NCI-H82 treated with DMSO at 0.1 percent for 48 hours (cell line): Measurements from ENCODE around the gene GPRC5A.

Experiments
- DNase-seq: peaks from one replicate; lab custom pipeline; 2025; ENCODE audit not compliant: unreplicated experiment; lab: John Stamatoyannopoulos, UW

Gene GPRC5A

GRCh38 chr12:12909228-12909994 is 18.0 kb downstream of the GPRC5A start:
- no peak for DNase-seq

- DNase-seq, result no peak
Measured at GRCh38 chr12:12909995-12910420, 18.6 kb downstream of the GPRC5A start.

GRCh38 chr12:12912711-12913110 is 21.3 kb downstream of the GPRC5A start:
- no peak for DNase-seq

GRCh38 chr12:12915656-12916055 is 24.3 kb downstream of the GPRC5A start:
- DNase-seq, result no peak

- peak; percentile 68 for DNase-seq
Measured at GRCh38 chr12:12916135-12916944, 25.0 kb downstream of the GPRC5A start.

GRCh38 chr12:12917517-12917916 is 26.2 kb downstream of the GPRC5A start:
- DNase-seq, result no peak

DNA sequence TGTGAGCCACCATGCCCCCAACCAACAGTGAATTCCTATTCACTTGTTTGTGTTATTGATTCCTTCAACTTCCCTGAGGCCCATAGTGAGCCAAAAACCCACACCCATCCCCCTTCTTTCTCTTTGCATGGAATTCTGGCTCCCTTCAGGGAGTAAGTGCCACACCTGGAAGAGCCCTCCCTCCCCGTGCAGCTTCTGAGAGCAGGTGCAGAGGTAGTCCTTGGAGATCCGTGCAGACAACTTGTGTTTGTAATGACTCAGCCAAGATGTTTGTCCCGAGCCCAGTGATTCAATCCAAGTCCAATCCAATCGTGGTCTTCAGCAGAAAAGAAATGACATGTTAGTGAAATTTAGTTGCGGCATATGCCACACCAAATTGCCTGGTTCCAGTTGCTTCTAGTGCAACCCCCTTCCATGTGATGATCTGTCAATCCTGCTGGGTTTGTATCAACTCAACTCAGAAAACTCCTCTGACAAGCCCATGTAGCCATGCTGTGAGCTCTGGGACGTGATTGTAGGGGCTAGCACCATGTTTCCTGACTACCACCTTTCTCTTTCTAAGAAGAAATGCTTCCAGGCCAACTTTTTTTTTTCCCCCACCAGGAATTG is 27.5 kb downstream of the GPRC5A start:
- no peak for DNase-seq

DNA sequence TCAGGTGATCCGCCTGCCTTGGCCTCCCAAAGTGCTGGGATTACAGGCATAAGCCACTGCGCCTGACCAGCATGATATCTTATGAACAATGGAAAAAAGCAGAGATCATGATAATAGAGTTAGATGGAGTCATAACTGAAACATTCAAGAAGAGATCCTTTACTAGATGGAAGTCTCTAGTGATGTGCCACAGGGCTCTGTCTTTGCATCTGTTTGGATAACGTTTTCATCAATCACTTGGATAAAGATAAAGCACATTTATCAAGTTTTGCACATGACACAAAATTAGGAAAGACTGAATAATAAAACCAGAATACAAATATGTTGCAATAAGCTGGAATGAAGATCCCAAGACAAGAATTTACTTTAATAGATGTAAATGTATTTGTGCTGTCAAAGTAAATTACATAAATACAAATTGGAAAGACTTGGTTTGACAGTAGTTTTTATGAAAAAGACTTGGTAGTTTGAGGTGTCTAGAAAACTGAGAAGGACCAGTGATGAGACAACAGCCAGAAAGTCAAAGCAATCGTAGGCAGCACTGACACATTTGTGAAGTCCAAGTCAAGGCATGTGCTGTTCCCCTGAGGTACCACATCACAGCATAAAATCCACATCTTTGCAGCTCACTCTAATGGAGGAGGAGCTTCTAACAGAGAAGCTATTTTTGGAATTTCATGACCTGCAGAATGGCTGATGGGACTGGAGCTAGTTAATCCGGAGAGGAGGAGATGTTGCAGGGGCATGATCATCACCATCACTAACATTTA is 28.5 kb downstream of the GPRC5A start:
- no peak for DNase-seq

DNA sequence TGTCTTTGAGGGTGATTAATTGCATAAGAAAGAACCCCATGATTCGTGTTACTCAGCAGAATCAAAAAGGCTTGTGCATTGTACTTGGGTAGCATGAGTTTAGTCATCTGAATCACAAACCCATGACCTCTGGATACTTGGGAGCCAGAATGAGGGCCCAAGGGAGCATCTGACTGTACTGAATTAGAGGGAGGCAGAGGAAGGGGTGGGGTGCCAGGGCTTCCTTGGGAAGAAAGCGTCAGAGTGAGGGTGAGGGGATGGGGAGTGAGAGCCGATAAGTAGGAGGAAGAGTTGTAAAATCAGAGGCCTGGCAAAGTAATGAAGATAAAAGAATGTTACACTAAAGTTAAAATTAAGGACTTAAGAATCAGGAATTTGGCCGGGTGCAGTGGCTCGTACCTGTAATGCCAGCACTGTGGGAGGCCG is 30.8 kb downstream of the GPRC5A start:
- DNase-seq, result no peak

DNA sequence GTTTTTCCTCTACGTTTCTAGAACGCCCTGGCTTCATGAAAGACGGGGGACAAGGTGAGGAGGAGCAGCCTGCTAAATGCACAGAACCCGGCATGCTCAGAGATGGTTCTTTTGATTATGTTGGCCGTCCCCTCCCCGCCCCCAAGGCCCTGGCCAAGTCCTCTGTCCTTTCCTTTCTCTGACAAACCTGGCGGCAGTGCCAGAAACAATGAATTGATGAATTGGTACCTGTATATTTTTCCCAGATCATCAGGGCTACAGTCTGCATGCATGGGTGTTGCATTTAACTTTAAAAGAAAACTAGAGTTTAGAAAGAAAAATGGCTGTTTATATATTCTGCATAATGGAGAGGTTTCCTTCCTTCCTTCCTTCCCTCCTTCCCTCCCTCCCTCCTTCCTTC is 31.6 kb downstream of the GPRC5A start:
- no peak for DNase-seq

- no peak for DNase-seq
Measured at GRCh38 chr12:12924169-12924568, 32.8 kb downstream of the GPRC5A start.

DNA sequence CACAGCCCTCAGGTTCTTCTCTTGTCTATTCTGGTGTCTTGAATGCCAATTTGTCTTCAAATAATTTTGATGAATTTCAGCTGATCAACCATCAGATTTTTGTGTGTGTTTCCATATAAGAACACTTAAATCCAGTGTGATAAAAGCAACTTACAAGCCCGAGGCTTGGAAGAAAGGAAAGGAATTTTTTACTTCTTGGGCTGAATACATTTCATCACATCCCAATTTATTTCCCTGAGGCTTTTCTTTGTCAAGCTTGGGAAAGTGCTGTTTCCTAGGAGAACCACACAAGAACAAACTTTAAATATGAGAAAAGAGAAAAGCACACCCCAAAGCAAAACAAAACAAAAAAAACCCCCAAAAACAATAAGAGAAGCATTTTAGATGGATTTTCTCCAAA is 34.0 kb downstream of the GPRC5A start:
- no peak for DNase-seq

DNA sequence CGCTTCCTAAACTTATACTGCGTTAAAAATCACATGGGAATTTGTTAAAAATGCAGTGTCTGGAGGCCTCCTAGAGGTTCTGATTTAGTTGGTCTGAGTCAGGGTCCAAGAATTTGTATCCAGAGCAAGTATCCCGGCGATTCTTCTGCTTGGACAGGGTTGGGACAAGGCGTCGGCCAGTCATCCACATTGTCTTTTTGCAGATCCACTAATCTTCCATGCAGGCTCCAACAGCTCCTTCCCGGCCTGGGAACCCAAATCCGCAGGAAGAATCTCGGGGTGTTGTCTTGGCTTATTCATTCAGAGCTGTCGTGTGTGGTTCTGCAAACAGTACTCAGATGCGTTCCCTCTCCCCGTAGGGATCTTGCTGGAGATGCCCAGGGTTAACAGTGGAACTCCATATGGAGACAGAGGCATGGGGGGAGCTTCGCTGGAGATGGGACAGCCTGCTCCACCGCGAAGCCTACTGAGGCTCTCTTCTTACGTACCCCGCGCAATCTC is 35.3 kb downstream of the GPRC5A start:
- DNase-seq, result no peak

DNA sequence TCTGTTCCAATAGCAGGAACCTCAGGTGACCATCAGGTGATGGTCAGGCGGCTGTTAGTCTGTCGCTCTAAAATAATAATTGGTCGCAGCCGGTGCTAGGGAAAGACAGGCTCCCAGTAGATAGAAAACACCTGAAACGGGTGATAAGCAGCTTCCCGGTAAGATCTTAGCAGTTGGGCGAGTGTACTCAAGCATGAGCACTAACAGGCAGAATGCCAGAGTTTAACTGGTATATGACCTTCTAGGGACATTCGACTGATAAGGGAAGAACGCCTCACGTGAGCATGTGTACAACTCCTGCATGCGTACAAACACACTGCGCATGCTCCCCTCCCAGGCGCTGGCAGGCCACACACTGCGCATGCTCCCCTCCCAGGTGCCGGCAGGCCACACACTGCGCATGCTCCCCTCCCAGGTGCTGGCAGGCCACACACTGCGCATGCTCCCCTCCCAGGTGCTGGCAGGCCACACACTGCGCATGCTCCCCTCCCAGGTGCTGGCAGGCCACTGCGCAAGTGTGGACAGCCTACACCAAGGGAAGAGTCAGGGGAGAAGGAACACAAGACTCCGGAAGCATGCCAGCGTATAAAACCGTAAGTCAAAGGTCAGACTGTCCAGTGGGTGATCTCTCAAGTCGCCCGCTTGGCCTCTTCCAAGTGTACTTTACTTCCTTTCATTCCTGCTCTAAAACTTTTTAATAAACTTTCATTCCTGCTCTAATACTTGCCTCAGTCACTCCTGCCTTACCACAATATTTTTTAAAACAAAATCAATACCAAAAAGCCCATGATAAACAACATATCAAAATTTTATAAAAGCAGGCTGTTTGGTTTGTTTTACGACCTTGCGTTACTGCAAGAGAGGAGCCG is 36.1 kb downstream of the GPRC5A start:
- no peak for DNase-seq

DNA sequence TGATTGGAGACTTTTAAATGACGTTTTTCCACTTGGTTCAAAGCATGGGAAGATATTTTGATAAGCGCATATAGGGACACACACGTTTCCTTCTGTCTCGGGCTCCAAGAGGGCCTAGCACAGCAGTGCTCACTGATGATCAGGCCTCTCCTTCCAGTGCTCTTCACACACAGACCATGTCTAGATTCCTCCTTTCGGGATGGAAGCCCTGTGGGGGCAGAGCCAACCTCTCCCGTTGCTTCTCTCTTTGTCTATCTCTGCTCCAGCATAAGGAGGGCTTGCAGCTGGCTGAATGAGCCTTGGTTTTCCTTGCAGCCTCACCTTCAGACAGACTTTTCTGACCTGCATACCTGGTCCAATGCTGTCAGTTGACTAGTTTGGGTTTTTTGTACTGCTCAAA is 38.3 kb downstream of the GPRC5A start:
- DNase-seq, result no peak

- DNase-seq, result no peak
Measured at GRCh38 chr12:12930633-12931219, 39.4 kb downstream of the GPRC5A start.

DNA sequence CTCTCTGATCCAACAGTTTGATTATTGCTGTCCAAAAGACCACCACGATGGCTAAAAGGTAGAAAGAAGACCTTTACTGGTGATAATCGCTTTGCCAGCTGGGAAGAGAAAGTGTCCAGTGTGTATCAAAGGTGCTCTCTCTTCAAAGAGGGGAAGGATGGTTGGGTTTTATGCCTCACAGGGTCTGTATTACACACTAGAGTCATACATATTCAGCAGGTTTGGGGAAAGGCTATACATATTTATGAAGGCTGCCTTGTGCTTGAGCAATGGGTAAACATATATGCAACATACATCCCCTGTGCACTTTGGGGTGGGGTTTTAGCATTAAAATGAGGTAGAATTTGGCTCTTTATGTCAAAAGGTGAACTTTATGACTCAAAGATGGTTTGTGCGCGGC is 42.4 kb downstream of the GPRC5A start:
- DNase-seq, result no peak

DNA sequence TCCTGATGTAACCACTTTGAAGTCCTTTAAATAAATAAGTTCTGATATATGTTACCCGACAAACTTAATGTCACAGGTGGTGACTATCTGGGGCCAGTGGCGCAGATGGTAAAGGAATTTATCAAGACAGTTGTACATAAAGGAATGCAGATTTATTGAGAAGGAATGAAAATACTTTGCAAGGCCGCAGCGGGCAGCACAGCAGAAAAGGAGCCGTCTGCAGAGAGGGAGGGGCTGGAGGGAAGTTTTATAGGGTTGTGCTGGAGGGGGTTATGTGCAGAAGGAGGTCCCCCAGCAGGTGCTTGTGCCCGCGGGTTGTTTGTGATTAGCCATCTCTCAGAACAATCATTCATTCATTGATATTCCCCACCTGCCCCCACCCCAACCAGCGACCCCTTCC is 43.2 kb downstream of the GPRC5A start:
- DNase-seq, result no peak

- DNase-seq, result no peak
Measured at GRCh38 chr12:12936983-12937491, 45.7 kb downstream of the GPRC5A start.
